ENCODE results near the gene TDRD12. TPM values are rescaled to one million over a fixed set of nuclear protein-coding genes. Genes with fewer than 3 reads are reported as not detected.

TDRD12 gene
- total RNA-seq, 2 donors from 2014 or later: 0.41 to 9.8 TPM

GRCh38 chr19:32687681-32688080 lies 31.9 kb upstream of the TDRD12 start:
- no peak for TF ChIP-seq CTCF (IDR thresholded peaks at IDR 0.05)
- no peak for TF ChIP-seq POLR2A (IDR thresholded peaks at IDR 0.05)
- no peaks in the 10 kb centered on the region for H3K36me3 ChIP-seq
- no peak overlapping the region for H3K4me3 ChIP-seq
- WGBS: 89% methylated on average over 4 of the region's 4 CpGs
- no peaks in the 10 kb centered on the region for H3K4me1 ChIP-seq (replicated peaks)
- no peaks in the 10 kb centered on the region for H3K27me3 ChIP-seq (replicated peaks; ENCODE audit: insufficient read depth)
- no peak overlapping the region for H3K27ac ChIP-seq
- no peak for DNase-seq (ENCODE audit: low spot score)
- no peaks in the 10 kb centered on the region for H3K9me3 ChIP-seq
- intact Hi-C loops (cut with DNase I): no loop called here

- Histone ChIP-seq H3K27me3 (replicated peaks; ENCODE audit: insufficient read depth) (no peaks in the 10 kb centered on the region), H3K4me1 (replicated peaks) (no peaks in the 10 kb centered on the region), H3K36me3 (no peaks in the 10 kb centered on the region), H3K27ac (no peak overlapping the region), H3K9me3 (no peaks in the 10 kb centered on the region), H3K4me3 (no peak overlapping the region)
- TF ChIP-seq POLR2AphosphoS5 (IDR thresholded peaks at IDR 0.05) (no peak), CTCF (IDR thresholded peaks at IDR 0.05) (no peak), POLR2A (IDR thresholded peaks at IDR 0.05) (no peak)
- no peak for DNase-seq (ENCODE audit: low spot score)
- intact Hi-C loops (cut with DNase I): no loop called here
- WGBS: 92% methylated on average over 1 of the region's 1 CpG
Observed at GRCh38 chr19:32688311-32688710, 31.3 kb upstream of the TDRD12 start.

- peak within 1 kb of the TSS; percentile 69 to 91 for H3K27ac ChIP-seq
- H3K36me3 ChIP-seq: no peaks in the 10 kb centered on the region
- H3K27me3 ChIP-seq (replicated peaks; ENCODE audit: insufficient read depth): no peaks in the 10 kb centered on the region
- DNase-seq (ENCODE audit: low spot score): peak; percentile 83
- TF ChIP-seq POLR2A (IDR thresholded peaks at IDR 0.05) (peak; percentile 63), CTCF (IDR thresholded peaks at IDR 0.05) (no peak), POLR2AphosphoS5 (IDR thresholded peaks at IDR 0.05) (peak; percentile 45)
- peak within 1 kb of the TSS; percentile 61 to 77 for H3K4me3 ChIP-seq
- 4% methylated on average over 30 of the region's 32 CpGs for WGBS
- no peaks in the 10 kb centered on the region for H3K9me3 ChIP-seq
- no peaks in the 10 kb centered on the region for H3K4me1 ChIP-seq (replicated peaks)
- intact Hi-C loops (cut with DNase I): no loop called here
Observed at GRCh38 chr19:32691291-32691951, 28.1 kb upstream of the TDRD12 start, which contains the start of gene NUDT19. Gene NUDT19 (plus strand): TSS chr19:32691821. CDS start chr19:32691961, 140 bp downstream.

- 3% methylated on average over 92 of the region's 93 CpGs for WGBS
- intact Hi-C loops (cut with DNase I): no loop called here
- no peak for TF ChIP-seq CTCF (IDR thresholded peaks at IDR 0.05)
- no peak for TF ChIP-seq POLR2AphosphoS5 (IDR thresholded peaks at IDR 0.05)
- TF ChIP-seq POLR2A (IDR thresholded peaks at IDR 0.05): no peak
- H3K4me1 ChIP-seq (replicated peaks): no peaks in the 10 kb centered on the region
- no peaks in the 10 kb centered on the region for H3K9me3 ChIP-seq
- peak overlapping the region; percentile 61 to 77 for H3K4me3 ChIP-seq
- H3K27me3 ChIP-seq (replicated peaks; ENCODE audit: insufficient read depth): no peaks in the 10 kb centered on the region
- H3K36me3 ChIP-seq: no peaks in the 10 kb centered on the region
- peak; percentile 42 for DNase-seq (ENCODE audit: low spot score)
- peak overlapping the region; percentile 69 to 91 for H3K27ac ChIP-seq
Observed at GRCh38 chr19:32691952-32692726, 27.4 kb upstream of the TDRD12 start.
